ENCODE results near the gene USP7.

DNA sequence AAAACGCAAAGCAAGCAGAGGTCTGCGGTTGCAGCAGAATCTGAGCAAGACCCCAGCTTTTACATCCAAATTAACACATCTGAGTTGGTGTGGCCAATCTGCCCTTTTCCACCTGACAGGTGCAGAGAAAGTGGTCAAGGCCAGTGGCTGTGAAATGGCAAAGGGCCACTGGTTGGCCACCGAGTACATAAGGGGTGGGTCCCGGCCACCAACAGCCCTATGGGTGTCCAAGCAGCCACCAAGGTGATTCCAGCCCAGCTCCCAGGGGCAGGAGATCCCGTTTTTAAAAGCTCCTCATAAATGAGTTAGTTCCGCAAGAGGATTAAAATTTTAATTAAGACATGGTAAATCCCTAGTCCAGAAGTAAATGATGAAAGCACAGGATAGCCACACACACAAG, 29.1 kb downstream of the USP7 start:
- TF ChIP-seq POLR2A (IDR thresholded peaks at IDR 0.05): no peak
- TF ChIP-seq, protein P1, sequence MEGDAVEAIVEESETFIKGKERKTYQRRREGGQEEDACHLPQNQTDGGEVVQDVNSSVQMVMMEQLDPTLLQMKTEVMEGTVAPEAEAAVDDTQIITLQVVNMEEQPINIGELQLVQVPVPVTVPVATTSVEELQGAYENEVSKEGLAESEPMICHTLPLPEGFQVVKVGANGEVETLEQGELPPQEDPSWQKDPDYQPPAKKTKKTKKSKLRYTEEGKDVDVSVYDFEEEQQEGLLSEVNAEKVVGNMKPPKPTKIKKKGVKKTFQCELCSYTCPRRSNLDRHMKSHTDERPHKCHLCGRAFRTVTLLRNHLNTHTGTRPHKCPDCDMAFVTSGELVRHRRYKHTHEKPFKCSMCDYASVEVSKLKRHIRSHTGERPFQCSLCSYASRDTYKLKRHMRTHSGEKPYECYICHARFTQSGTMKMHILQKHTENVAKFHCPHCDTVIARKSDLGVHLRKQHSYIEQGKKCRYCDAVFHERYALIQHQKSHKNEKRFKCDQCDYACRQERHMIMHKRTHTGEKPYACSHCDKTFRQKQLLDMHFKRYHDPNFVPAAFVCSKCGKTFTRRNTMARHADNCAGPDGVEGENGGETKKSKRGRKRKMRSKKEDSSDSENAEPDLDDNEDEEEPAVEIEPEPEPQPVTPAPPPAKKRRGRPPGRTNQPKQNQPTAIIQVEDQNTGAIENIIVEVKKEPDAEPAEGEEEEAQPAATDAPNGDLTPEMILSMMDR (IDR thresholded peaks at IDR 0.05): no peak

Measured in esophagus squamous epithelium (tissue), 4 donors.